ENCODE measurements around the gene PLA2G6.

Gene PLA2G6

GRCh38 chr22:38109371-38110001, 72.1 kb downstream of the PLA2G6 start:
- no peak for DNase-seq

DNA sequence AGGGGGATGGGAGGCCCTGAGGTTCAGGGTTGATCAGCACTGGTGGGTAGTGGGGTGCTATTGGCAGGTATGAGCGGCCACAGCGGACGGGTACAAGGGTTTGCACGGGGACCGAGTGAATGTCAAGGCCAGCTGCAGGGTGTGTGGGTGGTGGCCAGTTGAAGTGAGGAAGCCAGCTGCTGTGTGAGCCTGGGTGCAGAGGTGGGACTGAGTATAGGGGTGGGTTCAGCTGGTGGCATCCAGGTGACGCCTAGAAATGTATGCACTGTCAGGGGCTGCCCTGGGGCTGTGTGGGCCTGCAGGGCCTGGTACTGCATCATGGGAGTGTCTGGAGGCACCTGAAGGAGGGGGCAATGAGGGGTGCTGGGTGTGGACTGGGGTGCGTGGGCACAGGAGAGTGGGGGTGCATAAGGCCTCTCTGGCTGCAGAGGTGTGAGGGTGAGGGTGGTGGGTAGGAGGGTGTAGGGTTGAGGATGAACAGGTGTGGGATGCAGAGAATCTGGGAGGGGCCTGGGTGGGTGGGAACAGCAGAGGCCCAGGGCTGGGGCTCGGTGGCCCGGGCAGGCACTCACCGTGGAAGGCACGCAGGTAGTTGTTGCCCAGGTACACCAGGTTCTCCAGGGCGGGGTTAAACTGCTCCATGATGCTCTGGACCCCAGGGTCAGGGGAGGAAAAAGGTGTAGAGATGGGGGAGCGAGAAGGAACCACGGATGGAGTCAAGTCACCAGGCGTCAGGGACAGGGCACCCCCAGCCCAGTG, 72.9 kb downstream of the PLA2G6 start:
- DNase-seq = no peak

DNA sequence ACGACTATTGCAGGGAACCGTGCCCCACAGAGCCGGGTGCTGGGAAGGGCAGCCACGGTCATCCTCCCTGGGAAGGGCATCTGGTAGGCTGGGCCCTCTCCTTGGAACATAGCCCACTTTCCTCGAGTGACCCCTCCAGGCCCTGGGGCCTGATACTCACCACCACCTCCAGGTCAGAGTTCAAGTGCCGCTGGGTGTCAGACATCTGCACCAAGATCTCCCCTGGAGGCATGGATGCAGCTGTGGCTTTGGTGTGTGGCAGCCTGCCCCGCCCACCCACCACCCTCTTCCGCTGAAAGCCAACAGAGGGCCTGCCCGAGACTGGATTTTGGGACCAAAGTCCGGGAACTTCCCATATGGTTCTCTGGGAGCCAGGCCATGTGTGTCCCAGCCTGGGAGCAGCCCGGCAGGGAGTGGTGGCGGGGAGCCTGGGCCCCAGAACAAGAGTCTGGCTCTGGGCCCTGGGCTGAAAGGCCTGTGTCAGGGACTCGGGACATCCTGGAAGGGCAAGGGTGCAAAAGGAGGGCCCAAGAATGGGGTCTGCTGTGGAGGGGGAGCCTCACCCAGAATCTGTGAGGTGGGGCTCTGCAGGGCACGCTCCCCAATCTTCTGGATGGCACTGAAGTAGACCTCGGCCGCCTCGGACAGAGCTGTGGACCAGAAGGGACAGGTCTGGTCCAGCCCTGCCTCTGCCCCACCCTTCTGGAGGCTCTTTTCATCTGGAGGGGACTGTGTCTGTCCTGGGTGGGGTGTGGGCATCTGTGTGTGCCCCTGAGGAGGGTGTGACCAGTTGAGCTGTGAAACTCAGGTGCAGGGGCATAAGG, 73.7 kb downstream of the PLA2G6 start:
- DNase-seq = no peak

- no peak for DNase-seq
These were observed 74.6 kb downstream of the PLA2G6 start for GRCh38 chr22:38106814-38107578.

- no peak for DNase-seq
These were observed 77.5 kb downstream of the PLA2G6 start for GRCh38 chr22:38104084-38104483.

DNA sequence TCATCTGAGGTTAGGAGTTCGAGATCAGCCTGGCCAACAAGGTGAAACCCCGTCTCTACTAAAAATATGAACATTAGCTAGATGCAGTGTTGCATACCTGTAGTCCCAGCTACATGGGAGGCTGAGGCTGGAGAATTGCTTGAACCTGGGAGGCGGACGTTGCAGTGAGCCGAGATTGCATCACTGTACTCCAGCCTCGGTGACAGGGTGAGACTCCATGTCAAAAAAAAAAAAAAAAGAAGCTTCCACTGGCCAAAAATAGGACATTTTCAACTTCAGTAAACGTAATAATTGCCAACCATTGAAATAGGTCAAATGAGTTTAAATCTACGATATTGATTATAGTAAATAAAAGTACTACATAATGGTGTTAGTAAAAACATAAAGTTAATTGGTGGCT, 78.0 kb downstream of the PLA2G6 start:
- no peak for DNase-seq

- DNase-seq = no peak
These were observed 83.0 kb downstream of the PLA2G6 start for GRCh38 chr22:38098410-38099249.

- DNase-seq = no peak
These were observed 83.8 kb downstream of the PLA2G6 start for GRCh38 chr22:38097557-38098409.

DNA sequence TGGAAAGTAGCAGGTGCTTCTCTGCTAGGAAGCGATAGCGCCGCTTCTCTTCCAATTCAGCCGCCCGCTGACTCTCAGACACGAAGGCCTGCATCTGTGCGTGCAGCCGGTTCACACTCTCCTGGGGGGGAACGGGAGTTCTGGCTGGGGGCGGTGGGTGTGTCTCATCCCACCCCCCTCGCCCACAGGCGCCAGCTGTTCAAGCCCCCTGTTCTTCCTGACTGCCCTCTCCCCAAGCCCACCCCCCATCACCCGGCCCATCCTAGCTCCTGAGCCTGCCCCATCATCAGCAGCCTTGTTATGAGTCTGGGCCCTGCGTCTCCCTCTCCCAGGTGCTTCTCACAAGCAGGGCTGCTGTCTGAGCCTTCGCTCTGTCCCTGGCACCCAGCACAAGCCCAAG, 84.6 kb downstream of the PLA2G6 start:
- no peak for DNase-seq

DNA sequence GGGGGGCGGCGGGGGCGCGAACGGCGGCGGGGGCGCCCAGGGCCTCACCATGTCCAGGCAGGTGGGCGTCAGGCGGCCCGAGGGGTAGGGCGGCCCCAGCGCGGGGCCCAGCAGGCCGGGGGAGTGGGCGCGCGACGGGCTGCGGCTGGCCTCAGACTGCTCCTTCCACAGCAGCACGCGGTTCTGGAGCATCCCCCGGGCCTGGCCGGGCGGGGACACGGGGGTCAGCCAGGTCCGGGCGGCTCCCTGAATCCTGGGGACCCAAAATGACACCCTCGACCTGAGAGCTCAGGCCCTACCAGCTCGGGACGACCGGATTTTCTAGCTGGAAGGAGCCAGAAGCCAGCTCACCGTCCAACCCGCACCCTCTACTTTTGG, 92.2 kb downstream of the PLA2G6 start:
- no peak for DNase-seq

- DNase-seq = no peak
These were observed 92.8 kb downstream of the PLA2G6 start for GRCh38 chr22:38088629-38089473.

GRCh38 chr22:38087855-38088254, 93.8 kb downstream of the PLA2G6 start:
- no peak for DNase-seq

DNA sequence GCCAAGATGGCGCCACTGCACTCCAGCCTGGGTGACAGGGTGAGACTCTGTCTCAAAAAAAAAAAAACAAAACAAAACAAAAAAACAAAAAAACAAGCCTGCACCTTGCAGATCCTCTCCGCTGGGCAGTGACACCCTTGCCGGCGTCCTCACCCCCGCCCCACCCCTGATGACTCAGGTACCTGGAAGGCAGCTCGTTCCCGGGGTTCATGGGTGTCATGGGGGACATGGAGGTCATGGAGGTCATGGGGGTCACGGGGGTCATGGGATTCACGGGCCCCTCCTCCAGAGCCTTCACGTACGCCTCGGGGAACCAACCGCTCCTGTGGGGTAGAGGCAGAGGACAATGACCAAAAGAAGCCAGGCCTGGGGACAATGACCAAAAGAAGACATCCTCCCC, 94.7 kb downstream of the PLA2G6 start:
- DNase-seq = no peak

DNA sequence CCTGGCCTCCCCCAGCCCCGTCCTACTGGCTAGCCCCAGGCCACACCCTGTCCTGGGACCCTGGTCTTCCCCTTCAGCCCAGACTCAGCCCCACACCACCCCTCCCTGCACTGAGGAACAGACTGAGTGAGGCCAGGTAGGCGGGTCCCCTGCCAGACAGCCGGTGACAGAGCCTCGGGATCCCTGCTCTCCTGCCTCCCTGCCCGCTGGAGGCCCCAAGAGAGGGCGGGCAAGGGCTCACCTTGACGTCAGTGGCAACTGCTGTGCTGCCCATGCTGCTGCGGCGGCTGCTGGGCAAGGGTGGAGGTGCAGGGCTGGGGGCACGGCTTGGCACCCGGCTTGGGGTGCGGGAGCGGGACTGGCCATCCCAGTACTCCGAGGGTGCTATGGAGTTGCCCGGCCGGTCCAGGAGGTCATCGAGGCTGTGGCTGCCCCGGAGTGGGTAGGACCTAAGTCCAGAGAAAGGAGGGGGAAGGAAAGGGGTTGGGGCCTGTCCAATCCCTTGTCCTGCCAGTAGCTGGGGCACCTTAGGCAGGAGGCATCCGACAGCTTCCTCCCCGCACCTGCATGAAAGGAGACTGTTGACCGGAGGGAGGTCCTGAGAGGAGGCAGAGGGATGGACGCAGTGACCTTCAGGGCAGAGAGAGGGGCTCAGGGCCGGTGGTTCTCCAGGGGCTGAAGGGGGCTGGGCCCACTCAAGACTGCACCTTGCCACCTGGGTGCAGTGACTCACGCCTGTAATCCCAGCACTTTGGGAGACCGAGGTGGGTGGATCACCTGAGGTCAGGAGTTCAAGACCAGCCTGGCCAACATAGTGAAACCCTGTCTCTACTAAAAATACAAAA, 95.4 kb downstream of the PLA2G6 start:
- DNase-seq = no peak

GRCh38 chr22:38085501-38085900, 96.1 kb downstream of the PLA2G6 start:
- no peak for DNase-seq

DNA sequence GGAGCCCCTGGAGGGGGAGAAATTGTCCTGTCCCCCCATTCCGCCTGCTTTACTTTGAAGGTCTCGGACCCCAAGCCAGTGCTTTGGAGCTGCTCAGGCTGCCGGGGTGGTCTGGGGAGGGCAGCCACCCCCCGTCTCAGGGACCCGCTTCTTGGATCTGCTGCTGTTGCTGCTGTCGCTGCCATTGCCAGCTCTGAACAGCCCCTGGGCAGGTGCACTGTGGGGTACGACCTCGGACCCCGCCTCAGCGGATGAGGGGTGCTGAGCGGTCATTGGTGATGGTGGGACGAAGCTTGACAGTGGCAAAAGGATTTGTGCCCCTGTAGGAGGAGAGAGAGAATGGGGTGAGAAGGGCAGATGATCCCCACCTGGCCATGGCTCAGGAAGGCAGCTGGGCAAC, 96.6 kb downstream of the PLA2G6 start:
- DNase-seq = no peak

DNA sequence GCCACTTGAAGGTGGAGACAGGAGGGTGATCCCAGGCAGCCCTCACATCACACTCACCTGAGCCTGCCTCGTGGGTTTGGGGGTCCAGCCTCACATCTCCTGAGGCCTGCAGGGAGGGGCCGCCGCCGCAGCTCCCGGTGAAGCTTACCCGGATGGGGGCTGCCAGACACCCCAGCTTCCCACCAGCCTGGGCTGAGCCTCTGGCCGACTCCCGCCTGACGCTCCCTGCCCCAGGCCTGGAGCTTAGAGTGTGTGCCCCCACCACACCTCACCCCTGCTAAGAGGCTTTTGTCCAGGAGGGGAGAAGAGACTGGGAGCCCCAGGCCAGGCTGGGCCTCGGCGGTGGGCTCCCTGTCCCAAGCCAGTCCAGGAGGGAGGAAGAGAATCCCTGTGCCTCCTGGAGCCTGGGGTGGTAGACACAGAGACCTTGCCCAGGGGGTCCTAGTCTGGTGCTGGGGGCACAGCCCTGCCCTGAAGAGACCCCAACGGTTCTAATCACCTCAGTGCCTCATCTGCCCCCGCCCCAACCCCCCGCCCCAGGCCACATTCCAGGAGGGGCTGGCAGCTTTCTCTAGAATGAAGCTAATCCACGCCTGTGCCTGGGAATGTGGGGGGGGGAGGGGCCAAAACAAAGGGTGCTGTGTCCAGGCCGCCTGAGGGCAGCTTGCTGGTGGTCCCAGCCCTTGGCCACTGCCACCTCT, 97.5 kb downstream of the PLA2G6 start, which contains the start of gene SLC16A8:
SLC16A8 (minus strand) TSS at position 254 of the 701 bp plus-strand sequence. CDS start 1,311 bp downstream, outside the sequence.
- DNase-seq = no peak

GRCh38 chr22:38082986-38083710, 98.5 kb downstream of the PLA2G6 start:
- DNase-seq = no peak
